DOHH2 (cell line): ENCODE results near the gene TJAP1.

Experiments
- H3F3A ChIP-seq: fragments of 200-600 bp; sonication (generic), shearing (Covaris generic); 2 replicates; pipeline ENCODE4 v1.6.0; 2016; ENCODE audit warnings: antibody characterized with exemption, mild to moderate bottlenecking; ENCODE audit not compliant: control insufficient read depth, insufficient read depth
- H3K27ac ChIP-seq: fragments of 200-600 bp; sonication (generic); 2 replicates; pipeline ENCODE4 v1.5.1; 2014; ENCODE audit warnings: low read depth, mild to moderate bottlenecking, low read length, moderate library complexity
- H3K27me3 ChIP-seq: fragments of 200-600 bp; sonication (generic); 2 replicates; pipeline ENCODE4 v1.6.1; 2014; ENCODE audit warnings: mild to moderate bottlenecking, low read length, mixed read lengths; ENCODE audit not compliant: control insufficient read depth
- H3K36me3 ChIP-seq: fragments of 200-600 bp; sonication (generic); 2 replicates; pipeline ENCODE4 v1.6.1; 2014; ENCODE audit warnings: mild to moderate bottlenecking, low read length, moderate library complexity, mixed read lengths; ENCODE audit not compliant: control insufficient read depth
- H3K4me1 ChIP-seq: fragments of 200-600 bp; sonication (generic); 2 replicates; pipeline ENCODE4 v1.6.1; 2014; ENCODE audit warnings: mild to moderate bottlenecking, low read length, mixed read lengths; ENCODE audit not compliant: control insufficient read depth
- H3K4me2 ChIP-seq: fragments of 200-600 bp; sonication (generic); 2 replicates; pipeline ENCODE4 v1.6.0; 2014; ENCODE audit warnings: mild to moderate bottlenecking, low read length, moderate library complexity
- H3K4me3 ChIP-seq: fragments of 200-600 bp; sonication (generic); 2 replicates; pipeline ENCODE4 v1.5.1; 2014; ENCODE audit warnings: mild to moderate bottlenecking, low read length, mixed read lengths
- H3K79me2 ChIP-seq: fragments of 200-600 bp; sonication (generic); 2 replicates; pipeline ENCODE4 v1.6.1; 2014; ENCODE audit warnings: mild to moderate bottlenecking, low read length, mixed read lengths; ENCODE audit not compliant: control insufficient read depth
- H3K9me2 ChIP-seq: fragments of 200-600 bp; sonication (generic); replicated peaks from 2 replicates; pipeline ENCODE4 v1.6.1; 2014; ENCODE audit warnings: mild to moderate bottlenecking, low read length, mixed read lengths; ENCODE audit not compliant: control insufficient read depth
- H3K9me3 ChIP-seq: fragments of 200-600 bp; sonication (generic); 2 replicates; pipeline ENCODE4 v1.6.1; 2014; ENCODE audit warnings: antibody characterized with exemption, low read length, mixed read lengths; ENCODE audit not compliant: control insufficient read depth, insufficient read depth
- H4K20me1 ChIP-seq: fragments of 200-600 bp; sonication (generic); 2 replicates; pipeline ENCODE4 v1.6.0; 2014; ENCODE audit warnings: low read depth, mild to moderate bottlenecking, antibody characterized with exemption, low read length, moderate library complexity; ENCODE audit not compliant: control insufficient read depth, insufficient read depth
- CTCF ChIP-seq: fragments of 200-600 bp; sonication (generic); IDR thresholded peaks from one replicate; pipeline ENCODE4 v1.5.1; 2014; ENCODE audit warnings: antibody characterized with exemption, mild to moderate bottlenecking, low read depth, low read length; ENCODE audit not compliant: poor library complexity, severe bottlenecking
- EZH2phosphoT487 ChIP-seq: fragments of 200-600 bp; sonication (generic); IDR thresholded peaks from 2 replicates; pipeline ENCODE4 v1.6.1; 2017; ENCODE audit warnings: borderline replicate concordance, mild to moderate bottlenecking, antibody characterized with exemption, low read length, moderate library complexity, mixed read lengths

The TJAP1 gene

GRCh38 chr6:43491750-43492661 is 14.6 kb downstream of the TJAP1 start:
- no peak overlapping the region for H3K4me3 ChIP-seq
- no peaks in the 10 kb centered on the region for H4K20me1 ChIP-seq
- H3K27me3 ChIP-seq, result no peaks in the 10 kb centered on the region
- H3K9me3 ChIP-seq, result no peaks in the 10 kb centered on the region
- no peaks in the 10 kb centered on the region for H3K4me1 ChIP-seq
- peaks cover 12% of the 10 kb centered on the region for H3K79me2 ChIP-seq
- no peak overlapping the region for H3K27ac ChIP-seq
- peaks cover under 1% of the 10 kb centered on the region; the same call in 1 of the 2 replicates for H3K36me3 ChIP-seq
- TF ChIP-seq EZH2phosphoT487 (no peak), CTCF (no peak)
- no peaks in the 10 kb centered on the region for H3K9me2 ChIP-seq
- H3K4me2 ChIP-seq, result no peak overlapping the region
- no peaks in the 10 kb centered on the region for H3F3A ChIP-seq

GRCh38 chr6:43492673-43493072 is 15.3 kb downstream of the TJAP1 start:
- Histone ChIP-seq H3F3A (no peaks in the 10 kb centered on the region), H3K4me3 (no peak overlapping the region), H3K9me2 (no peaks in the 10 kb centered on the region), H3K27ac (no peak overlapping the region), H3K79me2 (peaks cover 9% of the 10 kb centered on the region), H3K4me2 (no peak overlapping the region), H3K4me1 (no peaks in the 10 kb centered on the region), H3K27me3 (no peaks in the 10 kb centered on the region), H3K9me3 (no peaks in the 10 kb centered on the region), H3K36me3 (peaks cover 7% of the 10 kb centered on the region; the same call in 1 of the 2 replicates), H4K20me1 (no peaks in the 10 kb centered on the region)
- TF ChIP-seq EZH2phosphoT487 (no peak), CTCF (no peak)

- Histone ChIP-seq H3K4me1 (no peaks in the 10 kb centered on the region), H3K36me3 (peaks cover 10% of the 10 kb centered on the region; the same call in 1 of the 2 replicates), H3K4me3 (no peak overlapping the region), H3K27ac (no peak overlapping the region), H3K9me2 (no peaks in the 10 kb centered on the region), H4K20me1 (no peaks in the 10 kb centered on the region), H3K27me3 (no peaks in the 10 kb centered on the region), H3K79me2 (peaks cover 9% of the 10 kb centered on the region), H3K4me2 (no peak overlapping the region), H3F3A (no peaks in the 10 kb centered on the region), H3K9me3 (no peaks in the 10 kb centered on the region)
- TF ChIP-seq EZH2phosphoT487 (no peak), CTCF (no peak)
Measured at GRCh38 chr6:43493230-43493629, 15.9 kb downstream of the TJAP1 start.
